PC-9 (cell line): Measurements from ENCODE around the gene DMGDH.

Experiments used
- CTCF ChIP-seq: fragments of 200-600 bp; sonication (generic); conservative IDR thresholded peaks from 2 replicates; pipeline ENCODE4 v1.6.1; 2017; ENCODE audit warnings: mixed run types, antibody characterized with exemption, mild to moderate bottlenecking, moderate library complexity
- EZH2 ChIP-seq: fragments of 200-600 bp; sonication (generic); IDR thresholded peaks from 2 replicates; pipeline ENCODE4 v1.8.0; 2017; ENCODE audit warnings: antibody characterized with exemption, low read depth

GRCh38 chr5:78984439-78985115 is 84.9 kb downstream of the DMGDH start:
- TF ChIP-seq EZH2 (no peak), CTCF (no peak; the same call in 1 of the 2 replicates)
